GM19025 (cell line): ENCODE measurements around the gene PTH2R.
"Not testable (repeated sequence)": the region's sequence is repeated elsewhere in the genome, so short reads cannot be mapped to it uniquely, and the experiment has no call there.

Source experiments
- ATAC-seq: cut with Tn5 transposase; IDR thresholded peaks from one replicate; pipeline ENCODE4 v1.9.1; 2021; ENCODE audit warnings: mild to moderate bottlenecking, low read depth, moderate library complexity; ENCODE audit not compliant: unreplicated experiment

The PTH2R gene, protein sequence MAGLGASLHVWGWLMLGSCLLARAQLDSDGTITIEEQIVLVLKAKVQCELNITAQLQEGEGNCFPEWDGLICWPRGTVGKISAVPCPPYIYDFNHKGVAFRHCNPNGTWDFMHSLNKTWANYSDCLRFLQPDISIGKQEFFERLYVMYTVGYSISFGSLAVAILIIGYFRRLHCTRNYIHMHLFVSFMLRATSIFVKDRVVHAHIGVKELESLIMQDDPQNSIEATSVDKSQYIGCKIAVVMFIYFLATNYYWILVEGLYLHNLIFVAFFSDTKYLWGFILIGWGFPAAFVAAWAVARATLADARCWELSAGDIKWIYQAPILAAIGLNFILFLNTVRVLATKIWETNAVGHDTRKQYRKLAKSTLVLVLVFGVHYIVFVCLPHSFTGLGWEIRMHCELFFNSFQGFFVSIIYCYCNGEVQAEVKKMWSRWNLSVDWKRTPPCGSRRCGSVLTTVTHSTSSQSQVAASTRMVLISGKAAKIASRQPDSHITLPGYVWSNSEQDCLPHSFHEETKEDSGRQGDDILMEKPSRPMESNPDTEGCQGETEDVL

DNA sequence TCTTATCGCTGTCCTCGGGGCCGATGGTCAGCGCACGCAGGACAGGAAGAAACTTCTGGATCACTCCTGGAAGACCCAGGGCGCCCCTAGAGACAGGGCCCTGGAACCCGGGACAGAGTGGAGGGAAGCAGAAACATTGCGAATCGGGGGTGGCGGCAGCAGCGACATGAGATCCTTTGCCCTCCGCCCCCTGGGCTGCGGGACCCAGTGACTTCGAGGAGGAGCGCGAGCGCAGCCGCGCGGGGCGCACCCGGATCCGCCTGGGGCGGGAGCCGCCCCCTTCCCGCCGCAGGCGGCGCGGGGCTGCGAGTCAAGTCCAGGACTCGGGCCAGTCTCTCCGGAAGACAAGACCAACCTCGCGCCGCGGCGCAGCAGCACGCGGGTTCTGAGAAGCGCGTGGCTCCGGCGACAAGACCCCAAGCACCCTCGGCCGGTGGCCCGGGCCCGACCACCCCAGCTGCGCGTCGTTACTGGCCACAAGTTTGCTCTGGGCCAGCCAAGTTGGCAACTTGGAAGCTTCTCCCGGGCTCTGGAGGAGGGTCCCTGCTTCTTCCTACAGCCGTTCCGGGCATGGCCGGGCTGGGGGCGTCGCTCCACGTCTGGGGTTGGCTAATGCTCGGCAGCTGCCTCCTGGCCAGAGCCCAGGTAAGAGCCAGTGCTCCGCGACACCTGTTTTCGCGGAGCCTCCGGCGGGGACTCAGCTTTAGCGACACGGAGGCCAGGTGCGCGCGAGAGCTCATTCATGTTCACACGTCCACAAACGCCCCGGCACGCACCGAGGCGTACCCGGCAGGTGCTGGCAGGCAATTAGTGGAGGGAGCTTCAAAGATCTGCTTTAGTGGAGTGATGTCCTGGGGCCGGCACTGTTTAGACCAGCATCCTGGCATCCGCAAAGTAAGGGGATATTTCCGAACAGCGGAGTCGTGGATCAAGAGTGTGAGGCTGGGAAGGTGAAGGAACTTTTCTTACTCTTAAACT, at the start of gene PTH2R:
Gene PTH2R (plus strand): TSS at position 319 of the 978 bp plus-strand sequence. CDS start 252 bp downstream, at position 571.
- no peak for ATAC-seq

GRCh38 chr2:208356846-208357574, 49.6 kb upstream of the PTH2R start:
- ATAC-seq: no peak

- no peak for ATAC-seq
Measured at GRCh38 chr2:208358758-208359631, 47.6 kb upstream of the PTH2R start.

DNA sequence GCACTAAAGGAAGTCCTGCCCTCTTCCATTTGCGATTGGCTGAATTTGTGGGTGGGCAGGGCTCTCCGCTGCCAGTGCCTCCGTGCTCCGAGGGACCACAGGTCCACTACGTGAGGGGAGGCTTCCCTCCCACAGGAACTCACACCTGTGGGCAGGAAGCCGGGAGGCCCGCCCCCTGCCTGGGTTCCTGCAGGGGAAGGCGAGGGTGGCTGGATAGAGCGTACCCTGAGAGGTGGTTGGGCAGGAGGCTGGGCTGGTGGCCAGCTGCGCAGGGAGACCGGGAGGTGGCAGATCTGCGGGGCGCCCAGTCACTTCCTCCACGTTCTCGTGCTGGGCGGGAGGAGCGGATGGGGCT, 47.0 kb upstream of the PTH2R start:
- ATAC-seq: no peak

- ATAC-seq: no peak
Measured at GRCh38 chr2:208360259-208361076, 46.1 kb upstream of the PTH2R start.

- no peak for ATAC-seq
Measured at GRCh38 chr2:208361077-208361441, 45.5 kb upstream of the PTH2R start.

GRCh38 chr2:208363485-208363884, 43.1 kb upstream of the PTH2R start:
- no peak for ATAC-seq

- peak; percentile 69 for ATAC-seq
Measured at GRCh38 chr2:208366215-208367127, 40.1 kb upstream of the PTH2R start.

DNA sequence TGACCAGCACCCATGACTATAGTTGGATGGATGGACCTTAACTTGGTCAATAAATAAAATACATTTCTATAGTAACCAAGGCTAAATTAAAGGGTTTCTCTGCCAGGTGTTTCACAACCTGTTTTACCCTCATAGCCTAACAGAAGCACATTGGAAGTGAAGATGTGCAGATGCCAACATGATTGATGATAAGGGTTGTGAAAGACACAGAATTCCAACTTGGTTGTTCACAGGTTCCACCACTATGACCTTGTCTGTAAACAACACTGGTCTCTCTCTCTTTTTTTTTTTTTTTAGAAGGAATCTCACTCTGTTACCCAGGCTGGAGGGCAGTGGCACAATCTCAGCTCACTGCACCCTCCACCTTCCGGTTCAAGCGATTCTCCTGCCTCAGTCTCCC, 37.5 kb upstream of the PTH2R start:
- ATAC-seq: no peak

DNA sequence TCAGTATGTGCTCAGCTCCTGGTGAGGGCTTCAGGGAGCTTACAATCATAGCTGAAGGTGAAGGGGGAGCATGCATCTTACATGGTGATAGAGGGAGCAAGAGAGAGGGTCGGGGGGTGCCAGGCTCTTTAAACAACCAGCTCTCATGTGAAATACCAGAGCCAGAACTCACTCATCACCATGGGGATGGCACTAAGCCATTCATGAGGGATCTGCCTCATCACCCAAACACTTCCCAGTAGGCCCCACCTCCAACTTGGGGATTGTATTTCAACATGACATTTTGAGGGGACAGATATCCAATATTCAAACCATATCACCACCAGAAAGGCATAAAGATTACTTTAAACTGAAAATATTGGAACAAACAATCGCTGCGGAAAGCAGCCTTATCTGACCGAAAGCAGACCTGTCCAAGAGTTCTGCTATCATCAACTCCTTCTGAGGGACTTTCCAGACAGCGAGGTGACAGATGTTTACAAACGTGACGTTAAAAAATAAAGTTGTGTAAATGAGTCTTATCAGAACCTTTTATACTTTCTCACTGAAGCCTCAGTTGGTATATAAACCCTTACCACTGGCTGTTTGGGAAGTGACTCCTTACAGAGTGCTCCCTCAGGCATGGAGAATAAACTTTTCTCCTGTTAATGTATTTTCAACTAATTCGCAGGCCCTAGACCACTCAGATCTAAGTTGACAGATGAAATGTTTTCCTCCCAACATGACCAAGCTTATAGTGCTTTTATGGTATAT, 35.5 kb upstream of the PTH2R start:
- no peak for ATAC-seq

- no peak for ATAC-seq
Measured at GRCh38 chr2:208371634-208371935, 35.0 kb upstream of the PTH2R start.

DNA sequence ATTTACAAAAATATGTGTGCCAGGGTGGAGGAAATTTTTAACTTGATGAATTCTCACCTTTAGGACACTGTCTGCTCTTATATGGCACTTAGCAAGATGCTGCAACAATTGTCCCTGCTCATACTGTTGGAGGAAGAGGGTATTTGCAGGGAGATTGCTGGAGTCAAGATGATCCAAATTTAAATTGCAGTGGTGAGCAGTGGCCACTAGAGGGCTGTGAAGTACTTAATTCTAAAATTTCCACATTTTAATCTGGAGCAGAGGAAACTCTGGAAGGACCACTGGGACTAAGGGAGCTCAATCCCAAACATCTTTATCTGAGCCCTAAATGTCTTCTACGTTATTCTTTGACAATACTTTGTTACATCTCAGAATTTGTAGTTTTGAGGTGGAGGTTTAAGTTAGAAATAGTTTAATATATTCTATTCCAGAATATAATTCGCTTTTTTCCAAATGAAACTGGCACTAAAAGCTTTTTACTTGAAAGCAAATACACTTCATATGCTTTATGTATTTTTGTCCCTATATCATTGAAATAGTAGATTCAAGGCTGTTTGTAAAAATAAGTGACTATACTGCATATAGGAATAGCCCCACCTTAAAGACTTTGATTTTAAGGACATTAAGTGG, 33.0 kb upstream of the PTH2R start:
- no peak for ATAC-seq

DNA sequence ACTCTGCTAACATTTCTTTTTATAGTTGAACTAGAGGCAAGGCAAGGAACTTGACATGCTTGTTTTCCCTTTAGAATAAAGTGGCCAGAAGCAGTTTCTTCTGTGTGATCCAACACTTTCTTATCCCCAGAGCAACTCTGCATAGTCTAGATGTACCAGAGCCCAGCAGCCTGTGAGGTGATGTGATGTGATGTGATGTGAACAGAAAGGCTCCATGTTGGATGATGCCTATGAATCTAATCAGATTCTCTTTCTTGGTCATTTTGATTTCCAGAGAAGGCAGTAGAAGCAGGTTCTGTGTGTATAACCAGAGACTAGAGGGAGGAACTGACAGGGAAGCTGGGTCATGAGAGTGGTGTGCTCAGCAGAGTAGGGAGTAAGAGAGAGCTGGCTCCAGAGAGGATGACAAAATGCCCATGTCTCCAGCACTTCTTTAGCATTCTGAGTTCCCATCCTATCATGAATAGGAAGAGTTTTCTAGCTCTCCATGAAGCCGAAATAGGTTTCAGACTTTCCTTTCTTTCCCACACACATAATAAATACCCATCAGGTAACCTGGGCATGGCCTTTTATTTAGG, 31.0 kb upstream of the PTH2R start:
- ATAC-seq: no peak

DNA sequence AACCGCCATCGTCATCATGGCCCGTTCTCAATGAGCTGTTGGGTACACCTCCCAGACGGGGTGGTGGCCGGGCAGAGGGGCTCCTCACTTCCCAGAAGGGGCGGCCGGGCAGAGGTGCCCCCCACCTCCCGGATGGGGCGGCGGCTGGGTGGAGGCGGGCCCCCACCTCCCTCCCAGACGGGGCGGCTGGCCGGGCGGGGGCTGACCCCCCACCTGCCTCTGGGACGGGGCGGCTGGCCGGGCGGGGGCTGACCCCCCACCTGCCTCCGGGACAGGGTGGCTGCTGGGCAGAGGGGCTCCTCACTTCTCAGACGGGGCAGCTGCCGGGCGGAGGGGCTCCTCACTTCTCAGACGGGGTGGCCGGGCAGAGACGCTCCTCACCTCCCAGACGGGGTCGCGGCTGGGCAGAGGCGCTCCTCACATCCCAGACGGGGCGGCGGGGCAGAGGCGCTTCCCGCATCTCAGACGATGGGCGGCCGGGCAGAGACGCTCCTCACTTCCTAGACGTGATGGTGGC, 29.2 kb upstream of the PTH2R start:
- not testable (repeated sequence) for ATAC-seq

DNA sequence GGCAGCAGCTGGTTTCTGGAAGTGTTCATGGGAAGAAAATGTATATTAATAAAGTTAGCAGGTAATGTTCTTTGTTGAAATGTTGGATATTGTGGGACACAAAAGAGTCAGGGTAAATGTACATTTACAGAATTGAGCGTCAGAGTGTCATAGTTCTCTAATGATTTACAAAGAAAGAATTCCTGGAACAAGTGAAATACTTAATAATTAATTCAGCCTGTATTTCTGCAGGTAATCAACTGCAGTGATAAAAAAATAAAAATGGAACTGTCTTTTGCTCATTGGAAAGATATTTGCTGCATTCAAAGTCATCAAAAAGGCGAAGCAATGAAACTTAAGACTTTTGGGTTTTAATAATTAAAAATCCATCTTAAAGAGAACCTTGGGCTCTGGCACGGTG, 27.4 kb upstream of the PTH2R start:
- ATAC-seq: no peak

DNA sequence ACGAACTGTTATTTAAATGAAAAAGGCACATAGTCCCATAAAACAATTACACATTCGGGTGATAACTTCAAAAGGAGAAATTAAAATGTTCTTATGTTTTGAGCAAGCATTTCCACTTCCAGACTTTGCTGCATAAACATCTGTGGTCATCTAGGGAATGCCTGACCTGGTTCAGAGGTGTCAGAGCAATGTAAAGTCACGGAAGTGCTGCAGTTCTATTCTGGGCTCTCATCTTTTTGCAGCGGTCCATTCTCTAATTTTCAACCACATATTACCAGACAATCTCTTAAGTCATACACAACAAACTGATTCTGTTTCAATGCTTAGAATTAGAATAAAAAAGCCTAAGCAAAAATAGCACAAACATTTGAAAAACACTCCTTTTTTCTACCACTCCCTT, 22.0 kb upstream of the PTH2R start:
- ATAC-seq: no peak
